Midbrain (tissue), 1 donor: ENCODE measurements around the gene TLE2.

Source experiments
- DNase-seq: peaks from one replicate; lab custom pipeline; 2025; lab: John Stamatoyannopoulos, UW

The TLE2 gene

DNA sequence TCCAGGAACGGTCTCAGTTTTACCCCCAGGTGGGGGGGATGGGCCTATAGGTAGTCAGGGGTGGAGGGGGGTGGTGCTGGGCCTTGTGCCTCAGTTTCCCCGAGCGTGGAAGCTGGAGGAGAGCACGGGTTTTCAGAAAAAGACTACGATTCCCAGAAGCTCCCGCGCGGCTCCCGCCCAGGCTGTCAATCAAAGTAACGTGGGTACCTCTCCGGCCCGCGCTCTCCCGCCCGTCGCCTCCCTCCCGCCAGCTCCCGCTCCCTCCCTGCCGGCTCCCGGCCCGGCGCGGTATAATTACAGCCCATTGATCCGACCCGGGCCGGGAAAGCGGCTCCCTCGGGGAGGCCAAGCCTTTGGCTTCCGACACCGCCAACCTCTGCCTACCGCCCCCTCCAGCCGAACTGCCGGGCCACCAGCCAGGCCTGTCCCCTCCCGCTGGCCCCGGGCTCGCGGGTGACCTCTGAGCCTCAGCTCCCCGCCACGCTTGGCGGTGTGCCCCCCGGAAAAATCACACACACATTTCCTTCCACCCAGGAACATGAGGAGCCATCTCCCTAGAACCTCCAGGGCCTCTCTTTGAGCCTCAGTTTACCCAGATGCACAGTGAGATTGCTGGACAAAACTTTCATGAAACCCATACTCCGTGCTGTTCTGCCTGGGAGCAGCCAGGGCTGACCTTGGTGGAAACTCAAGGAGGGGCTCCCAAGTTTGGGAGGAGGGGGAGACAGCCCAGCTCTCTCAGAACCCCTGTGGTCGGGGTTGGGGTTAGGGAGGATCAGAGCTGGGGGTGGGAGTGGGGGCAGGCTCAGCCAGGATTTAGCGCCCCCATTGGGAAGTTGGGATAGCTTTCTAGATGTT is 7.3 kb upstream of the TLE2 start:
- peak; percentile 96 for DNase-seq

DNA sequence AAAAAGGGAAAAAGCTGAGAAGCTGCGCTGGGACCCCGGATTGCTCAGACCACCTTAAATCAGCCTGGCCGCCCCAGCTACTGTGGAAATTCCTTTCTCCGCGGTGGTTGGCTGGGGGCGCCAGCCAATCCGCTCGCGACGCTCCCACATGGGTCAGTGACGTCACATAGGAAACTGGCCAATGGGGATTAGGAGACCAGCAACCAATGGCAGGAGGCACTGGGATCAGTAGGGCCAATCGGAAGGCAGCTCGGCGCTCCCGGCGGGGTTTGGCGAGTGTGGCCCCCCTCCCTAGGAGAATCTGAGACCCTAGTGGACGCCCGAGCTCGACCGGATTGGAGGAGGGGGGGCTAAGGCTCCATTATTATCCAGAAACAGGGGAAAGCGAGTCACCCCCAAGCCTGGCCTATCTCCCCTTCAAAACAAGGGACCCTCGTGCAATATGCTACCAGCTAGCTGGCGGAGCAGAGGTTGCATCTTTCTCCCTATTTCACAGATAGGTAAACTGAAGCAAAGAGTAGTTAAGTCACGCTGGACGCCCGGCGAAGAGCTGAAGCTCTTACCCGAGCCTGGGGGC is 6.5 kb upstream of the TLE2 start:
- DNase-seq = peak; percentile 97

DNA sequence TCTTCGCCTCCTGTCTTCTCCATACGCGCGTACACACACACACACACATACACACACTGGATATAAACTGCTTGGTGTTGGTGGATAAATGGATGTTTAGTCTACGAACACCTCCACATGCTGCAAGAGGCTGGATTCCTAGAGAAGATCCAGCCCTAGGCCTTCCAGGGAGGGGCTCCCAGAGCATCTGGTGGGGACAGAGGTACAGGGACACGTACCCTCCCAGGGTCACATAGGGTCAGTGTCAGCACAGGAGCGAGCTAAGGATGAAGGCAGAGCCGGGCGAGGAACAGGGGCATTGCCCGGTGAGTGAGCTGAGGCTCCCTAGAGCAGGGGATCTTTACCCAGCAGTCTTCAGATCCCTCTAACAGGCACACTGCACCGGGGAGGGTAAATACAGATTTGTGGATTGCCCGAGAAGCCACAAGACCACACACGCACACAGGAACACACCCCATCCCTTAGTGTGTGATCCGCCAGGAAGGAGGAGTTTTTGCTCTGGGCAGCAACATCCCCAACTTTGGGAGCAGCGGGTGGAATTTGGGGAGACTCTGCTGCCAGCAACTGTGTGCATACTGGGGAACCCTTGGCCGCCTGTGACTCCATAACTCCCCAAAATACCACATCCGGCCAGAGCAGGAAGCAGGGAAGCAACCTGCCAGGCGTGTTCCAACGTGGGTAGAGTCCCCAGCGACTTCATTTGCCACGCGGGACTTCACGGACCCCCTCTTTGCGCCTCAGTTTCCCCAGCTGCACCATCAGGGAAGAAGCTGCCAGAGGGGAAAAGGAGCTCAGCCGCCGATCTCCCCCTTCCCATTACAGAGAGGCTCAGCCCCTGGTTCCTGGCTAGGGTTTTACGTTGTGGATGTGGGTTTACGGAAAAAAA is 5.8 kb upstream of the TLE2 start:
- no peak for DNase-seq

DNA sequence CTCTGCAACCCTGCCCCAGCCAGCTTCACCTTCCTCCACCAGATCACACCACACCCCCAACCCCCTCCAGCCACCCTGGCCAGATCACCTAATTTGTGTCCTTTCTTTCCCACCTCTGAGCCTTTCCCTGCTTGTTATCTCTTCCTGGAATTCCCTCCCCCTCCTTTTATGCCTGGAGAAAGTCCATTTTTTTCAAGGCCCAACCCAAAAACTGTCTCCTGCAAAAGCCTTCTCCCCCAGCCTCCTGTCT is 5.3 kb upstream of the TLE2 start:
- DNase-seq = no peak

DNA sequence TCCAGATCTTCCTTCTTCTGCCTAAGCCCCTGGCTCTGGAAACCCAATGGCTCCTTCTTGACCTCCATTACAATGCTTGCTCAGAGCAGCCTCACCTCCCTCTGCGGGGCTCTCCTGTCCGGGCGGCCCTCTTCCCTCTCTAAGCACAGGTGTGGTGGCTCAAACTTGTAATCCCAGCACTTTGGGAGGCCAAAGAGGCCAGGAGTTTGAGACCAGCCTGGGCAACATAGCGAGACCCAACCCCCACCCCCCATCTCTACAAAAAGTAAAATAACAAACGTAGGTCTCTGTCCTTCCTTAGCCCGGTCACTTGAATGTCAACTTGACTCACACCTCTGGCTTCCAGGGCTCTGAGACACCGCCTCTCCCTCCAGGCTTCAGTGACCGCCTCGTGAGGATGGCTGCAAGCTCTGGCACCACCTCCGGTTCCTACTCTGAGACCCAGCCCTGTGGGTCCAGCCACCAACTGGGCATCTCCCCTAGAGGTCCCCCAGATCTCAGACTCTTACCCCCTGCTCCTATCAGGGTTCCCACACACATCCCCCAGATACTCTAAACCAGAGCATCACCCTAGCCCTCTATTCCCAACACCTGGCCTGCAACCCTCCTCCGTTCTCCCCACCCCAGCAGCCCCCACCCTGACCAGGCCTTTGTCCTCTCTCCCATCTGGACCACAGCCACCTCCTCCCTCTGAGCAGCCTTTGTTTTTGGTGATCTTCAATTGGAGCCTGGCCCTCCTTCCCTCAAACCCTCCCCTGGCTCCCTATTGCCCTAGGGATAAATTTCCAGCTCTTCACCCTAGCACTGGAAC is 4.7 kb upstream of the TLE2 start:
- peak; percentile 11 for DNase-seq

DNA sequence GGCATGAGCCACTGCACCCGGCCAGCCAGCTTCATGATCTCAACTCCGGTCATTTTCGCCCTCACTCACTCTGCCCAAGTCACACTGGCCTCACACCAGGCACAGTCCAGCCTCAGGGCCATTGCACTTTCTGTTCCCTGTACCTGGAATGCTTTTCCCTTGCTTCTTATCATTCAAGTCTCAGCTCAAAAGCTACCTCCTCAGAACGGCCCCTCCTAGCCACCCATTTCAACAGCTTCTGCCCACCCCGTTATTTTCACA is 2.5 kb upstream of the TLE2 start:
- DNase-seq = no peak

DNA sequence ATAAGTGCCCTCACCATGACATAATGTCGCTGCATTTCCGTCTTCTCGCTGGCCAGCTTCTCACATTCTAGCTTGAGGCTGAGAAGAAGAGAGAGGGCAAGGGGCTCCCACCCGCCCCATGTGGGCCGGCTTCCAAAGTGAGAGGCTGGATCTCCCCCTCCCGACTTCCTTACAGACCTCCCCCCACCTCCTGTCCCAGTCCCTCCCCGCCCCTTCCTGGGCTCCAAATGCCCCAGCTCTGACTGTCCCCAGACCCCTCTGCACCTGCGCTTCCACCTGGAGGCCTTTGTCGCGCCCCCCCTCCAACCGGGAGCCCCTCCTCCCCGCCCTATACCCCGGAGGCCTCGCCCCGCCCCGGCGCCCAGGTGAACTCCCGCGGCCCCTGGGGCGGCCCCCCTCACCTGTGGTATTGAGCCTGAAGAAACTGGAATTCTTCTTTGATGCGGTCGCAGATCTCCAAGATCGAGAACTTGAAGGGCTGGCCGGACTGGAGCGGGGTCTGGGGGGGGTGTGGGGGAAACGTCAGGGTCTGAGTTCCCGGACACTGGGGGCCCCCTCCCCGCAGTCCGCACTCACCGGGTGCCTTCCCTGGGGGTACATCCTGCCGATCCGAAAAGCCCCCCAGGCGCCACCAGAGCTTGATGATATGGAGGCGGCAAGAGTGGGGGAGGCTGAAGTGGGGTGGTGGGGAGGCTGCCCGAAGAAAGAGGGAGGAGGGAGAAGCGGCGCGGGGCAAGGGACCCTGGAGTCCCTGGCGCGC is 595 bp downstream of the TLE2 start:
- no peak for DNase-seq

GRCh38 chr19:3027981-3028304 is 1.1 kb downstream of the TLE2 start:
- DNase-seq = no peak

- no peak for DNase-seq
These were observed 1.8 kb downstream of the TLE2 start for GRCh38 chr19:3027292-3027691.

DNA sequence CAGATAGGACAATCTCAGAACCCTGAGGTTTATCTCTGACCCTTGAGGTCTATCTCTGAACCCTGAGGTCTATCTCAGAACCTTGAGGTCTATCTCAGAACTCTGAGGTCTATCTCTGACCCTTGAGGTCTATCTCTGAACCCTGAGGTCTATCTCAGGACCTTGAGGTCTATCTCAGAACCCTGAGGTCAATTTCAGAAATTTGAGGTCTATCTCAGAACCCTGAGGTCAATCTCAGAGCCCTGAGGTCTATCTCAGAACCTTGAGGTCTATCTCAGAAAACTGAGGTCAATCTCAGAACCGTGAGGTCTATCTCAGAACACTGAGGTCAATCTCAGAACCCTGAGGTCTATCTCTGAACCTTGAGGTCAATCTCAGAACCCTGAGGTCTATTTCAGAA is 2.3 kb downstream of the TLE2 start:
- no peak for DNase-seq

DNA sequence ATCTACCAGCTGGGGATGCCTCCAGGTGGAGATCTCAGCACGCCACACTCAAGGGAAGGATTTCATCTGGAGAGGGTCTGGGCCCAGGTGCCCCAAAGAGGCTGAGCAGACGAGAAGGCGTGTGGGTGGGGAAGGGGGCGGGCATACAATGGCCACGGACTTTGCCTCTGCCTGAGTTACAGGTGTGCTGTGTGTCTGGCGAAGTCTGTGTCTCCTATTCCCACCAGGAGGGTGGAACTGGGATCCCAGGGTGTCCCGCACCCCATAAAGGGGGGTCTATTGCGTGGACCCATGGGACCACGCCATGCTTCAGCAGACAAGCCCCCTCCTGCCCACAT is 3.6 kb downstream of the TLE2 start:
- DNase-seq = no peak

DNA sequence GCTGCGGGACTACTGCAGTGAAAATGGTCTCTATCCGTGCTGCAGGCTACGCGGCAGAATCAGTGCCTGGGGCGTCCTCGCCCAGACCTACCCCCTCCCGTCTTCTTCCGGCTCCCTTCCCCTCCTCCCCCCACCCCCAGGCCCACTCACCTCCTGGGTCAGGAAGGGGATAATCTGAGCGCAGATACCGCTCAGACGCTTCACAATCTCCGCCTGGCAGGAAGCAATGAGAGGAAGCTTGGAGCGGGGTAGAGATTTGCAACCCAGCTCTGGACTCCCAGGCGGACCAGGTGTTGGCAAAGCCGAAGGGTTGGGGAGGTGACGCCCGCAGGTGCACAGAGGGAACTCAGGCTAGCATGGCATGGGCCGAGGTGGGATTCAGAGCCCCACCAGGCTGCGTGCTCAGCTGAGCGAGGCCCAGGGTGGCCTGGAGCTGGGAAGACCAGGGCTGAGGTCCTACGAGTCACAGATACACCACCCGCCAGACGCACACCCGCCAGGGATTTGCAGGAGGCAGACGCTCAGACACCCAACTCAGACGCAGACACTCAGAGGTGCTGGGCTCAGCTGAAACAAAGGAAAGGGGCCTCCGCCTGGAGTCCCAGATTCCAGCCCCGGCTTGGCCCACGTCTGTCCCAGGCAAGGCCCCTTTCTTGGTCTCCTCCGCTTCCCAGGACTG is 4.1 kb downstream of the TLE2 start:
- DNase-seq = no peak

DNA sequence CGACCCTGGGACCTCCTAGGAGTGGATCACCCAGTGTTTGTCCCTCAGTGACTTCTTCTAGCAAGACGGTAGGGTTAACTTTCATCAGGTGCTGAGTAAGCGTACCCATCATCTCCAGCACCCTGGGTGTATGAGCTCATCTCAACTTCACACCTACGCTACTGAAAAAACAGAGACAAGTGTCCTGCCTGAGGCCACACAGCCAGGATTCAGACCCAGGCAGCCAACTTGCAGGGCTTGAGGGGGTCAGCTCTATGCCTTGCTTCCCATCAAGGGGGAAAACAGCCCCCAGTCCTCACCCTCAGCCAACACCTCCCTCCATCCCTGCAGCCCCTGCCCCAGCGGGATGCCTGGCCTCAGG is 4.6 kb downstream of the TLE2 start:
- DNase-seq = no peak

DNA sequence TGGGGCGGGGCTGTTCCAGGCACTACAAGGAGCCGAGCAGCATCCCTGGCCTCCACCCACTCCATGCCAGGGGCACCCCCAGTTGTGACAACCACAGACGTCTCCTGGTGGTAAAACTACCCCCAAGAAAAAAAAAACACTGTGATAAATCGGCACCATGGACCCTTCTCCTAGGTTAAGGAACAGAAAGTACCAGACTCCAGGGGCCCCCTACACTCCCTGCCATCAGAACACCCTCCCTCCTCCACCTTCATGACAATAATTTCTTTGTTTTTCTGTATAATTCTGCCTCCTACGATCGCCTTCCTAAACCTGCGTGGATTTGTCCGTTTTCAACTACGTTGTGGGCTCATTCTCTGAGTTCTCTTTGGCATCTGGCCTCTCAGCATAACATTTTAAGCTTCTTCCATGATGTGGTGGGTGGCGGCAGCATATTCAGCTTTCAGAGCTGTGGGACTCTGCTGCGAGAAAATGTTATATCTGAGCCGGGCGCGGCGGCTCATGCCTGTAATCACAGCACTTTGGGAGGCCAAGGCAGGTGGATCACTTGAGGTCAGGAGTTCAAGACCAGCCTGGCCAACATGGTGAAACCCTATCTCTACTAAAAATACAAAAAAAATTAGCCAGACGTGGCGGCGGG is 8.6 kb downstream of the TLE2 start:
- DNase-seq = no peak

GRCh38 chr19:3019211-3019854 is 9.7 kb downstream of the TLE2 start:
- no peak for DNase-seq

DNA sequence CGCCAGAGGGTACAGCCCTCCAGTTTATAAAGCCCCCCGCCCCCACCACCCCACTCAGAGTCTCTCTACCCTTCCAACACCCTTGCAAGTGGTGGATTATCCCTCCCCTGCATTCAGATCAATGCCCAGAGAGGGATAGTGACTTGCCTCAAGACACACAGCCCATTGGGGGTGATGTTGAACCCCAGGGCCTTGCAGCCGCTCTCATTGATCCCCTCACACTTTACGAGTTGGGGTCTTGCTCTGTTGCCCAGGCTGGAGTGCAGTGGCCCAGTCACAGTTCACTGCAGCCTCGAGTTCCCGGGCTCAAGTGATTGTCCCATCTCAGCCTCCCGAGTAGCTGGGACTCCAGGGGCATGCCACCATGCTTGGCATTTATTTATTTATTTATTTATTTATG is 11.2 kb downstream of the TLE2 start:
- no peak for DNase-seq

DNA sequence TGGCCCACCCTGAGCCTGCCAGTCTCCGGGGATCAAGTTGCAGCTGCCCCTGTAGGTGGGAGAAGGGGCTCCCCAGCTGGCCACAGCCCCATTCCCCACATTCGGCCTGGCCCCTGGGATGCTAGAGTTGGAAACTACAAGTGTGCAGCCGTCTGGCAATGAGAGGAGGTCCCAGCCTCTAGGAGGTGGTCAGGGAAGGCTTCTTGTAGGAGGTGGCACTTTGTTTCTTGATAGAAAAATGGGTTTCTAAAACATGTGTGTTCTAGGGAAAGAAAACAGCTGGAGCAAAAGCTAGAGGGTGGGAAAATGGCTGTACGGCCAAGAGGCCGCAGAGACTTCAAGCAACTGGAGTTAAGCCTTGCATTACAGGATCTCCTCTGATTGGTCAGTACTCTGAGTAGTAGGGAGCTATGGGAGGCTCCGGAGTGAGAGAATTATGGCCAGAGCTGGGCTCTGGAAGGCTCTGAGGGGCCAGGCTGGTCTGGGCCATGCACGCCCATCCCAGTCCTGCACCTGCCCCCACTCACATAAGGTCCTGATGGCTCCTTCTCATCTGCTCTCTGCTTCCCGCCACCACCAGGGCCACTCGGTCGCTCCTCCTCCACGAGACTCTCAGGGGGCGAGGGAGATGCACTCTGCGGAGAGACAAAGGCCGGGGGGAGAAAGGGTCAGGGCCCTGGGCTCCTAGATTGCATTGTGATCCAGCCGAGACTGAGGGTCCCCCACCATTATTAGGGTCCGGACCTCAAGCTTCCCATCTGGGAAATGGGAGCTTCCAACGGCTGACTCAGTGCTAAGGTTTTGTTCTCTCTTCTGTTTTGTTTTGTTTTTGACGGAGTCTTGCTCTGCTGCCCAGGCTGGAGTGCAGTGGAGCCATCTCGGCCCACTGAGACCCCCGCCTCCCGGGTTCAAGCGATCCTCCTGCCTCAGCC is 13.7 kb downstream of the TLE2 start:
- no peak for DNase-seq

- DNase-seq = no peak
These were observed 14.9 kb downstream of the TLE2 start for GRCh38 chr19:3014135-3014534.

DNA sequence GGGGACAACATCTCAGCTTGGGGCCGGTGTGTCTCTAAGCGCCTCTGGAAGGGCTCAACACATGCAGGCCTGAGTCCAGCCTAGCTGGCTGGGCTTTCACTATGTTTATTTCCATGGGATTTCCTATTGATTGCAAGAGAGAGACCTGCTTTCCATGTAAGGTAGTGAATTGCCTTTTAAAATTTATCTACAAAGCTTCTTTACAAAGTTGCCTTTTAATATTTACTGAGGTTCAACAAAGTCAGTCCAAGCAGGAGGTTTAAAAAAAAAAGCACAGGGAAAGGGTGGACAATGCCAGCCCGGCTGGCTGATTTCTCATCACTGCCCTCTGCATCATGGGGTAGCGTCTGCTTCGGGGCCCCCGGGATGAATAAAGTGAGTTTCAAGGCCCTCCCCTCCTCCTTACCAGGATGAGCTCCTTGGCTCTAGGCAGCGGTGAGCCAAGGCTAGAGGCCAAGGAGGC is 15.8 kb downstream of the TLE2 start:
- no peak for DNase-seq
